H9 (cell line): ENCODE measurements around the gene TENT5A. TPM values are rescaled to one million over a fixed set of nuclear protein-coding genes. Genes with fewer than 3 reads are reported as not detected.

Experiments
- DNase-seq: peaks from one replicate; pipeline ENCODE4 v3.0.0-alpha.2; 2017
- H2AFZ ChIP-seq: one replicate; pipeline ENCODE4 v1.6.1; 2013; ENCODE audit warnings: mild to moderate bottlenecking, low read length, control low read depth, moderate library complexity
- H2AK5ac ChIP-seq: 2 replicates; pipeline ENCODE4 v1.6.1; 2013; ENCODE audit warnings: low read length, control low read depth, mixed read lengths; ENCODE audit not compliant: insufficient read length
- H2BK120ac ChIP-seq: one replicate; pipeline ENCODE4 v1.6.1; 2013; ENCODE audit warnings: low read depth, mild to moderate bottlenecking, low read length, control low read depth, inconsistent platforms; ENCODE audit not compliant: poor library complexity, severe bottlenecking
- H2BK12ac ChIP-seq: 2 replicates; pipeline ENCODE4 v1.6.1; 2013; ENCODE audit warnings: low read length, control low read depth, mixed read lengths, low read depth; ENCODE audit not compliant: insufficient read length
- H2BK15ac ChIP-seq: 2 replicates; pipeline ENCODE4 v1.6.1; 2013; ENCODE audit warnings: low read depth, low read length, control low read depth
- H2BK20ac ChIP-seq: one replicate; pipeline ENCODE4 v1.6.1; 2013; ENCODE audit warnings: low read depth, mild to moderate bottlenecking, low read length, control low read depth, inconsistent platforms; ENCODE audit not compliant: poor library complexity, severe bottlenecking
- H2BK5ac ChIP-seq: 2 replicates; pipeline ENCODE4 v1.6.1; 2013; ENCODE audit warnings: low read length, control low read depth, mixed read lengths; ENCODE audit not compliant: insufficient read length
- H3K14ac ChIP-seq: 2 replicates; pipeline ENCODE4 v1.6.1; 2013; ENCODE audit warnings: low read length, control low read depth; ENCODE audit not compliant: insufficient read depth
- H3K18ac ChIP-seq: 2 replicates; pipeline ENCODE4 v1.6.1; 2013; ENCODE audit warnings: low read depth, mild to moderate bottlenecking, mixed read lengths, low read length, control low read depth; ENCODE audit not compliant: insufficient read length
- H3K23ac ChIP-seq: 2 replicates; pipeline ENCODE4 v1.6.1; 2013; ENCODE audit warnings: low read length, control low read depth, mixed read lengths, low read depth; ENCODE audit not compliant: insufficient read length
- H3K23me2 ChIP-seq: 2 replicates; pipeline ENCODE4 v1.6.1; 2013; ENCODE audit warnings: low read depth, mild to moderate bottlenecking, mixed read lengths, low read length, control low read depth; ENCODE audit not compliant: insufficient read length, poor library complexity, severe bottlenecking
- H3K27ac ChIP-seq: 2 replicates; pipeline ENCODE4 v1.5.1; 2013; ENCODE audit warnings: low read length, control low read depth, mixed read lengths, low read depth; ENCODE audit not compliant: insufficient read length
- H3K27me3 ChIP-seq: 2 replicates; pipeline ENCODE4 v1.6.1; 2013; ENCODE audit warnings: low read length, control low read depth, inconsistent platforms; ENCODE audit not compliant: insufficient read depth
- H3K4ac ChIP-seq: 2 replicates; pipeline ENCODE4 v1.6.1; 2013; ENCODE audit warnings: low read depth, mild to moderate bottlenecking, control low read depth, inconsistent platforms, low read length, moderate library complexity
- H3K4me1 ChIP-seq: 2 replicates; pipeline ENCODE4 v1.6.1; 2013; ENCODE audit warnings: low read length, control low read depth, inconsistent platforms; ENCODE audit not compliant: insufficient read depth
- H3K4me2 ChIP-seq: 2 replicates; pipeline ENCODE4 v1.6.1; 2013; ENCODE audit warnings: low read length, control low read depth, mixed read lengths; ENCODE audit not compliant: insufficient read length, insufficient read depth
- H3K56ac ChIP-seq: 2 replicates; pipeline ENCODE4 v1.6.1; 2013; ENCODE audit warnings: low read depth, mild to moderate bottlenecking, mixed read lengths, low read length, control low read depth; ENCODE audit not compliant: insufficient read length
- H3K79me1 ChIP-seq: 2 replicates; pipeline ENCODE4 v1.6.1; 2013; ENCODE audit warnings: low read depth, mild to moderate bottlenecking, moderate library complexity, low read length, control low read depth, inconsistent platforms; ENCODE audit not compliant: insufficient read depth, poor library complexity, severe bottlenecking
- H3K79me2 ChIP-seq: 2 replicates; pipeline ENCODE4 v1.6.1; 2013; ENCODE audit warnings: low read length, control low read depth, inconsistent platforms; ENCODE audit not compliant: insufficient read depth
- H3K9ac ChIP-seq: 2 replicates; pipeline ENCODE4 v1.6.1; 2013; ENCODE audit warnings: low read length, control low read depth, mixed read lengths; ENCODE audit not compliant: insufficient read length; ENCODE audit errors: extremely low read depth
- H3K9me3 ChIP-seq: one replicate; pipeline ENCODE4 v1.6.1; 2013; ENCODE audit warnings: low read depth, low read length, inconsistent platforms; ENCODE audit not compliant: control insufficient read depth
- H3T11ph ChIP-seq: one replicate; pipeline ENCODE4 v1.6.1; 2013; ENCODE audit warnings: mild to moderate bottlenecking, low read length, control low read depth, inconsistent platforms
- H4K20me1 ChIP-seq: one replicate; pipeline ENCODE4 v1.6.1; 2013; ENCODE audit not compliant: control insufficient read depth, insufficient read length, insufficient read depth
- H4K5ac ChIP-seq: 2 replicates; pipeline ENCODE4 v1.6.1; 2013; ENCODE audit warnings: low read depth, mild to moderate bottlenecking, mixed read lengths, low read length, control low read depth; ENCODE audit not compliant: insufficient read length
- H4K8ac ChIP-seq: replicated peaks from 2 replicates; pipeline ENCODE4 v1.6.1; 2013; ENCODE audit warnings: low read length, control low read depth, mixed read lengths, low read depth; ENCODE audit not compliant: insufficient read length
- H4K91ac ChIP-seq: 2 replicates; pipeline ENCODE4 v1.6.1; 2013; ENCODE audit warnings: low read depth, mild to moderate bottlenecking, moderate library complexity, mixed read lengths, low read length, control low read depth; ENCODE audit not compliant: insufficient read length
- H3K27ac Mint-ChIP-seq, 3 experiments: 2 replicates in 2 of 3; 3 replicates in 1 of 3; pipeline ENCODE4 v1.8.0; 2020 to 2021; ENCODE audit warnings: mixed read lengths in 3 of 3, mild to moderate bottlenecking in 1 of 3, moderate library complexity in 1 of 3
- H3K27me3 Mint-ChIP-seq: 2 replicates; pipeline ENCODE4 v1.8.0; 2021; ENCODE audit warnings: low read depth, mild to moderate bottlenecking, moderate library complexity, mixed read lengths
- H3K36me3 Mint-ChIP-seq, 3 experiments: 2 replicates in 2 of 3; 3 replicates in 1 of 3; pipeline ENCODE4 v1.8.0; 2020 to 2021; ENCODE audit warnings: low read depth in 3 of 3, mixed read lengths in 3 of 3; ENCODE audit not compliant: insufficient read depth in 1 of 3
- H3K4me1 Mint-ChIP-seq, 2 experiments: 2 replicates each; pipeline ENCODE4 v1.8.0; 2020; ENCODE audit warnings: mixed read lengths in 2 of 2
- H3K4me3 Mint-ChIP-seq, 2 experiments: 2 replicates in 1 of 2; 3 replicates in 1 of 2; pipeline ENCODE4 v1.8.0; 2020 to 2021; ENCODE audit warnings: mild to moderate bottlenecking in 2 of 2, mixed read lengths in 2 of 2, moderate library complexity in 1 of 2
- H3K9me3 Mint-ChIP-seq, 2 experiments: 2 replicates in 1 of 2; 3 replicates in 1 of 2; pipeline ENCODE4 v1.8.0; 2020; ENCODE audit warnings: mild to moderate bottlenecking in 2 of 2, mixed read lengths in 2 of 2, moderate library complexity in 1 of 2
- CTCF ChIP-seq: fragments of 200-600 bp; sonication (generic); conservative IDR thresholded peaks from 3 replicates; pipeline ENCODE4 v1.8.0; 2021; ENCODE audit warnings: antibody characterized with exemption, mild to moderate bottlenecking
- WGBS: extraction: QIAGEN DNeasy Blood & Tissue Kit; methylation state at CpG from one replicate; pipeline ENCODE4 v1.1.7; 2013; ENCODE audit warnings: missing lambda C conversion rate, low lambda C conversion rate, mixed read lengths; ENCODE audit not compliant: insufficient read length; ENCODE audit errors: extremely low coverage; 5-methylcytosine and 5-hydroxymethylcytosine counted together
- total RNA-seq: library from RNA; stranded (reverse); gene quantifications from 2 replicates; pipeline ENCODE4 v1.2.1, GENCODE V29; 2021

The TENT5A gene
- total RNA-seq, 1 experiment from 2014 or later, result 1.4 TPM

DNA sequence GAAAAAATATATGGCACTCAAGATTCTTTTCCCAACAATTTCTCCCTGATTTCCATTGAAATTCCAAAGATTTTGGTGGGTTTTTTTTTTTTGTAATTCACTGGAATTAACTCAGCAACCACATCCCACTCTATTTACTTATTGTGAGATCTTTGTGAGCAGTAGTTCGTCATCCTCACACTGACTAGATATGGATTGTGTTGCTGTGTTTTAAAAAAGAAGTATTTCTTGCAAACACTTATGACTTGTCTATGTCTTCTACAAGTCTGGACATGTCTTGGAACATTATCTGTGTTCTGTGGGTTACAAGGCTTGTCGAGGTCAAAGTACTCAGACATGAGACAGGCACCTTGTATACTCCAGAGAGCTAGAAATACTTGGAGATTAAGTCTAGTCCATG is 7.3 kb upstream of the TENT5A start:
- no CpG with 5 or more reads among the region's 2 CpGs for WGBS
- no peak overlapping the region for H3K27ac ChIP-seq
- H3K4me1 ChIP-seq, result no peaks in the 10 kb centered on the region
- H3K27me3 ChIP-seq, result peaks cover 2% of the 10 kb centered on the region; the same call in 1 of the 2 replicates
- no peaks in the 10 kb centered on the region; a peak in 1 of 7 replicates for H3K36me3 Mint-ChIP-seq
- no peaks in the 10 kb centered on the region for H3K23me2 ChIP-seq
- H3K23ac ChIP-seq, result no peak overlapping the region
- H3K27ac Mint-ChIP-seq, result no peak overlapping the region
- no peak overlapping the region for H4K91ac ChIP-seq
- no peak overlapping the region for H2BK120ac ChIP-seq
- no peak overlapping the region for H2BK20ac ChIP-seq
- H3K18ac ChIP-seq, result no peak overlapping the region
- no peak overlapping the region for H3K4ac ChIP-seq
- peaks cover 16 to 18% of the 10 kb centered on the region in 2 experiments for H3K4me1 Mint-ChIP-seq
- H3K4me3 Mint-ChIP-seq, result no peak overlapping the region
- no peak overlapping the region for H2BK5ac ChIP-seq
- peak overlapping the region; percentile 36 for H3T11ph ChIP-seq
- no peak for TF ChIP-seq CTCF
- no peak overlapping the region for H4K8ac ChIP-seq
- no peak overlapping the region for H3K14ac ChIP-seq
- no peak overlapping the region for H2AFZ ChIP-seq
- H2BK15ac ChIP-seq, result no peak overlapping the region
- peaks cover 8% of the 10 kb centered on the region for H3K27me3 Mint-ChIP-seq
- no peaks in the 10 kb centered on the region for H3K9me3 ChIP-seq
- H3K79me2 ChIP-seq, result no peaks in the 10 kb centered on the region
- no peak overlapping the region for H3K4me2 ChIP-seq
- no peak overlapping the region for H2BK12ac ChIP-seq
- no peak for DNase-seq
- no peak overlapping the region for H4K5ac ChIP-seq
- no peak overlapping the region for H3K56ac ChIP-seq
- no peaks in the 10 kb centered on the region for H3K79me1 ChIP-seq
- H4K20me1 ChIP-seq, result no peaks in the 10 kb centered on the region
- H2AK5ac ChIP-seq, result no peak overlapping the region
- H3K9ac ChIP-seq, result no peak overlapping the region
- H3K9me3 Mint-ChIP-seq, result no peaks in the 10 kb centered on the region
